Stomach (tissue), 4 donors: ENCODE data around the gene RGS10.

Experiments
- CTCF ChIP-seq, 7 experiments: fragments of 450-650 bp in 4 of 7; fragments of 200-600 bp in 3 of 7; sonication (generic) in 3 of 7; IDR thresholded peaks; one replicate each; pipeline ENCODE4 v1.5.1; 2016 to 2019; ENCODE audit warnings: antibody characterized with exemption in 7 of 7, control low read depth in 2 of 7, mild to moderate bottlenecking in 1 of 7
- POLR2AphosphoS5 ChIP-seq, 3 donors: sonication (generic); formaldehyde crosslinking; IDR thresholded peaks; one replicate each; pipeline ENCODE4 v1.6.1; 2016; ENCODE audit warnings: antibody characterized with exemption in 3 of 3

GRCh38 chr10:119504651-119505050 lies 37.9 kb downstream of the RGS10 start:
- no peak for TF ChIP-seq POLR2AphosphoS5 (IDR thresholded peaks at IDR 0.05)
- TF ChIP-seq CTCF (IDR thresholded peaks at IDR 0.05): no peak
